OCI-LY3 (cell line): ENCODE results near the gene EFNA1.

Source experiments
- CTCF ChIP-seq: fragments of 200-600, 300-600 bp; sonication (generic); IDR thresholded peaks from 2 replicates; pipeline ENCODE4 v1.5.1; 2014; ENCODE audit warnings: antibody characterized with exemption, low read length, low read depth
- EZH2phosphoT487 ChIP-seq: fragments of 200-600 bp; shearing (Covaris generic); IDR thresholded peaks from 2 replicates; pipeline ENCODE4 v1.6.1; 2018; ENCODE audit warnings: antibody characterized with exemption, mixed run types, low read depth

GRCh38 chr1:155085504-155086127, 42.1 kb upstream of the EFNA1 start:
- TF ChIP-seq CTCF: no peak
- no peak for TF ChIP-seq EZH2phosphoT487
